Body of pancreas (tissue), 4 donors: ENCODE measurements around the gene ARHGEF19. TPM values are rescaled to one million over a fixed set of nuclear protein-coding genes. Genes with fewer than 3 reads are reported as not detected.
"Not testable (repeated sequence)": the region's sequence is repeated elsewhere in the genome, so short reads cannot be mapped to it uniquely, and the experiment has no call there.

Source experiments
- ATAC-seq: fragments of 150-250 bp; one replicate; pipeline ENCODE4 v1.9.1; 2016
- DNase-seq, 4 donors: peaks; one replicate each; pipeline ENCODE4 v3.0.0-alpha.2; 2019
- H3K27ac ChIP-seq, 4 donors: fragments of 200-600 bp; sonication (generic); 1 replicate in 3 of 4; 2 replicates in 1 of 4; pipeline versions ENCODE4 v1.5.1 to v1.6.1; 2016 to 2019; ENCODE audit warnings: mild to moderate bottlenecking in 1 of 4, mixed read lengths in 1 of 4, moderate library complexity in 1 of 4
- H3K27me3 ChIP-seq, 2 donors: fragments of 200-600 bp; sonication (generic); one replicate each; pipeline ENCODE4 v1.6.0; 2016; ENCODE audit warnings: mild to moderate bottlenecking in 1 of 2
- H3K36me3 ChIP-seq, 2 donors: fragments of 200-600 bp; sonication (generic); replicated peaks in 1 of 2; 2 replicates each; pipeline ENCODE4 v1.5.1; 2016; ENCODE audit warnings: low read depth in 2 of 2; ENCODE audit not compliant: insufficient read depth in 1 of 2
- H3K4me1 ChIP-seq: fragments of 200-600 bp; sonication (generic); one replicate; pipeline ENCODE4 v1.6.0; 2016
- H3K4me3 ChIP-seq, 2 donors: fragments of 200-600 bp; sonication (generic); 1 replicate in 1 of 2; 2 replicates in 1 of 2; pipeline ENCODE4 v1.5.1; 2016 to 2019
- H3K9me3 ChIP-seq, 3 donors: fragments of 200-600 bp; sonication (generic); 1 replicate in 2 of 3; 2 replicates in 1 of 3; pipeline ENCODE4 v1.5.1; 2016
- CTCF ChIP-seq, 7 experiments: fragments of 450-650 bp in 4 of 7; fragments of 200-600 bp in 3 of 7; sonication (generic) in 3 of 7; IDR thresholded peaks; one replicate each; pipeline ENCODE4 v1.5.1; 2016 to 2019; ENCODE audit warnings: antibody characterized with exemption in 7 of 7
- POLR2A ChIP-seq, 3 donors: fragments of 450-650 bp; IDR thresholded peaks; one replicate each; pipeline ENCODE4 v1.6.1; 2016; ENCODE audit warnings: antibody characterized with exemption in 3 of 3, mild to moderate bottlenecking in 2 of 3
- WGBS, 2 donors: methylation state at CpG; one replicate each; pipeline ENCODE4 v1.1.5; 2017; 5-methylcytosine and 5-hydroxymethylcytosine counted together
- intact Hi-C: fragments of 100-400 bp; cut with DNase I; formaldehyde crosslinking; loops from one replicate; pipeline ENCODE4 v1.15.1; 2023
- total RNA-seq, 2 donors: library from RNA; depleted of rRNA; stranded (reverse); fragments of >200 nt; gene quantifications; one replicate each; pipeline ENCODE4 v1.1.0, GENCODE V29; 2016

The ARHGEF19 gene
- total RNA-seq, 2 donors from 2014 or later: 15.3 to 31.3 TPM

- no peak overlapping the region for H3K27ac ChIP-seq
- TF ChIP-seq CTCF (IDR thresholded peaks at IDR 0.05) (no peak), POLR2A (IDR thresholded peaks at IDR 0.05) (no peak)
- no peak for ATAC-seq
- peaks cover 41% of the 10 kb centered on the region for H3K4me1 ChIP-seq
- H3K27me3 ChIP-seq: no peaks in the 10 kb centered on the region
- H3K36me3 ChIP-seq: no peaks in the 10 kb centered on the region
- intact Hi-C loops: no loop called here
- H3K9me3 ChIP-seq: no peaks in the 10 kb centered on the region
- DNase-seq: no peak
- WGBS, 2 donors: 92 to 95% methylated on average over 3 of the region's 3 CpGs
- no peak overlapping the region for H3K4me3 ChIP-seq
These were observed 42.2 kb downstream of the ARHGEF19 start for GRCh38 chr1:16170283-16170673.

- no peaks in the 10 kb centered on the region for H3K9me3 ChIP-seq
- H3K36me3 ChIP-seq: no peaks in the 10 kb centered on the region
- 62 to 82% methylated on average over 10 to 13 of the region's 13 CpGs for WGBS, 2 donors
- no peak for TF ChIP-seq POLR2A (IDR thresholded peaks at IDR 0.05)
- TF ChIP-seq CTCF (IDR thresholded peaks at IDR 0.05): no peak
- no peaks in the 10 kb centered on the region for H3K27me3 ChIP-seq
- no peak for ATAC-seq
- H3K4me1 ChIP-seq: peaks cover 38% of the 10 kb centered on the region
- intact Hi-C loops: no loop called here
- DNase-seq: no peak
- H3K27ac ChIP-seq: no peak overlapping the region
- H3K4me3 ChIP-seq: no peak overlapping the region
These were observed 43.7 kb downstream of the ARHGEF19 start for GRCh38 chr1:16168622-16169360.

GRCh38 chr1:16168144-16168495, 44.3 kb downstream of the ARHGEF19 start:
- peak overlapping the region in 1 of 4 donors; percentile 69 for H3K27ac ChIP-seq
- H3K27me3 ChIP-seq, intact Hi-C loops, DNase-seq, H3K36me3 ChIP-seq, H3K4me3 ChIP-seq, H3K9me3 ChIP-seq, ATAC-seq: not testable (repeated sequence)
- H3K4me1 ChIP-seq: peaks cover 31% of the 10 kb centered on the region
- 62 to 63% methylated on average over 10 of the region's 10 CpGs for WGBS, 2 donors

- WGBS, 2 donors: 5 to 10% methylated on average over 22 to 60 of the region's 60 CpGs
- Histone ChIP-seq H3K36me3 (no peaks in the 10 kb centered on the region), H3K4me1 (peaks cover 27% of the 10 kb centered on the region), H3K9me3 (no peaks in the 10 kb centered on the region), H3K27me3 (no peaks in the 10 kb centered on the region), H3K27ac (peak overlapping the region in 3 of 4 donors; percentile 37 to 69 (median 38)), H3K4me3 (no peak overlapping the region)
- intact Hi-C loops: no loop called here
- peak in 2 of 4 donors; percentile 51 to 59 for DNase-seq
- peak; percentile 57 for ATAC-seq
- no peak for TF ChIP-seq POLR2A (IDR thresholded peaks at IDR 0.05)
- TF ChIP-seq CTCF (IDR thresholded peaks at IDR 0.05): no peak
These were observed 44.9 kb downstream of the ARHGEF19 start for GRCh38 chr1:16167331-16168143.

- H3K27me3 ChIP-seq: no peaks in the 10 kb centered on the region
- intact Hi-C loops: no loop called here
- H3K36me3 ChIP-seq: no peaks in the 10 kb centered on the region
- no peak overlapping the region for H3K27ac ChIP-seq
- no peak for ATAC-seq
- 0 to 47% methylated on average over 1 to 2 of the region's 2 CpGs for WGBS, 2 donors
- H3K4me3 ChIP-seq: no peak overlapping the region
- H3K9me3 ChIP-seq: no peaks in the 10 kb centered on the region
- TF ChIP-seq CTCF (IDR thresholded peaks at IDR 0.05) (no peak), POLR2A (IDR thresholded peaks at IDR 0.05) (no peak)
- H3K4me1 ChIP-seq: peaks cover 24% of the 10 kb centered on the region
- DNase-seq: no peak
These were observed 46.3 kb downstream of the ARHGEF19 start for GRCh38 chr1:16166117-16166516.
